ENCODE measurements around the gene SYCP2L. TPM values are rescaled to one million over a fixed set of nuclear protein-coding genes. Genes with fewer than 3 reads are reported as not detected.

SYCP2L gene
- total RNA-seq, 4 donors from 2014 or later = 0.53 to 1.3 TPM; not detected in 2

- Histone ChIP-seq H3K27ac (no peak overlapping the region), H3K4me3 (no peak overlapping the region), H3K4me1 (no peaks in the 10 kb centered on the region), H3K36me3 (no peaks in the 10 kb centered on the region), H3K27me3 (no peaks in the 10 kb centered on the region), H3K9me3 (peaks cover 0 to 15% (median 5%) of the 10 kb centered on the region in 3 donors)
- no peak for DNase-seq
- WGBS, 2 donors = 14 to 15% methylated on average over 1 of the region's 1 CpG
- intact Hi-C loops (cut with DNase I) = no loop called here
- no peak for TF ChIP-seq POLR2A (IDR thresholded peaks at IDR 0.05)
- TF ChIP-seq, protein P1, sequence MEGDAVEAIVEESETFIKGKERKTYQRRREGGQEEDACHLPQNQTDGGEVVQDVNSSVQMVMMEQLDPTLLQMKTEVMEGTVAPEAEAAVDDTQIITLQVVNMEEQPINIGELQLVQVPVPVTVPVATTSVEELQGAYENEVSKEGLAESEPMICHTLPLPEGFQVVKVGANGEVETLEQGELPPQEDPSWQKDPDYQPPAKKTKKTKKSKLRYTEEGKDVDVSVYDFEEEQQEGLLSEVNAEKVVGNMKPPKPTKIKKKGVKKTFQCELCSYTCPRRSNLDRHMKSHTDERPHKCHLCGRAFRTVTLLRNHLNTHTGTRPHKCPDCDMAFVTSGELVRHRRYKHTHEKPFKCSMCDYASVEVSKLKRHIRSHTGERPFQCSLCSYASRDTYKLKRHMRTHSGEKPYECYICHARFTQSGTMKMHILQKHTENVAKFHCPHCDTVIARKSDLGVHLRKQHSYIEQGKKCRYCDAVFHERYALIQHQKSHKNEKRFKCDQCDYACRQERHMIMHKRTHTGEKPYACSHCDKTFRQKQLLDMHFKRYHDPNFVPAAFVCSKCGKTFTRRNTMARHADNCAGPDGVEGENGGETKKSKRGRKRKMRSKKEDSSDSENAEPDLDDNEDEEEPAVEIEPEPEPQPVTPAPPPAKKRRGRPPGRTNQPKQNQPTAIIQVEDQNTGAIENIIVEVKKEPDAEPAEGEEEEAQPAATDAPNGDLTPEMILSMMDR (IDR thresholded peaks at IDR 0.05) = no peak
Measured at GRCh38 chr6:10962673-10963072, 75.8 kb downstream of the SYCP2L start.

DNA sequence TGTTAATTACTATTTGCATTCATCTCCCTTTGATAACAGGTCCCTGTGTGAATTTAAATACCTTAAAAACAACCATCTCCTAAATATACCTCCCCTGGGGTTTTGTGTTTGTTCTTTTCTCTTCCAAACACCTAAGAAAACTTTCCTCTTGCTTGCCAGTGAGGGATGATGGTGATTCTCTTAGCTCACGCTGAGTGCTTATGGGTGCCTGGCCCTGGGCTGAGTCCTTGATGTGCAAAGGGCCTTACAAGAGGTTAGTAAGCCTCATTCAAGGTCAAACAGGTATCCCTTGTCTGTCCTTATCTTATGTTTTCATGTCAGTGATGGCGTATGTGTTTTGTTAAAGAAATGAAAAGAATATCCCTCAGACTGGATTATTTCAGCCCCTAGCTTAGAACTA lies 76.3 kb downstream of the SYCP2L start:
- 73 to 100% methylated on average over 1 to 2 of the region's 2 CpGs for WGBS, 2 donors
- Histone ChIP-seq H3K27ac (no peak overlapping the region), H3K27me3 (no peaks in the 10 kb centered on the region), H3K9me3 (peaks cover 0 to 15% (median 5%) of the 10 kb centered on the region in 3 donors), H3K4me1 (no peaks in the 10 kb centered on the region), H3K36me3 (no peaks in the 10 kb centered on the region), H3K4me3 (no peak overlapping the region)
- intact Hi-C loops (cut with DNase I) = no loop called here
- no peak for DNase-seq
- no peak for TF ChIP-seq POLR2A (IDR thresholded peaks at IDR 0.05)
- TF ChIP-seq, protein P1 (IDR thresholded peaks at IDR 0.05) = no peak

DNA sequence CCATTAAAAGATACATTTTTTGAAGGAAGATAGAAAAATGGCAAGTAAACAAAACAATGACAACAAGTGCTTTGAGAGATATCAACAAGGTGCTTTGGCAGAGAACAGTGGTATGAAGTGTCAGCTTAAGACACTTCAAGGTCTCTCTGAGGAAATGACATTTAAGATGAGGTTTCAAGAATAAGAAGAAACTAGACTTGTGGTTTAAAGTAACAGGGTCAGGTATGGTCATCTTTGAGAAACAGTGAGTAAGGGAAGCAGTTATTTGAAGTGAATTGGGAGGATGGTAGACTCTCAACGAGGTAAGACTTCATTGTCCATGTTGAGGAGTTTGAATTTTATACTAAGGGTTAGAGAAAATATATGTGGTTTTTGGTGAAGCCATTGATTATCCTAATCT lies 77.8 kb downstream of the SYCP2L start:
- intact Hi-C loops (cut with DNase I) = no loop called here
- no peak for DNase-seq
- Histone ChIP-seq H3K9me3 (peaks cover 0 to 15% (median 5%) of the 10 kb centered on the region in 3 donors), H3K27ac (no peak overlapping the region), H3K4me3 (no peak overlapping the region), H3K4me1 (no peaks in the 10 kb centered on the region), H3K36me3 (no peaks in the 10 kb centered on the region), H3K27me3 (no peaks in the 10 kb centered on the region)
- TF ChIP-seq POLR2A (IDR thresholded peaks at IDR 0.05) = no peak
- TF ChIP-seq, protein P1 (IDR thresholded peaks at IDR 0.05) = no peak
- 75 to 89% methylated on average over 1 of the region's 1 CpG for WGBS, 2 donors

GRCh38 chr6:10968776-10969175 lies 81.9 kb downstream of the SYCP2L start:
- no peak for DNase-seq
- Histone ChIP-seq H3K9me3 (peaks cover 0 to 15% (median 5%) of the 10 kb centered on the region in 3 donors), H3K4me3 (no peak overlapping the region), H3K27me3 (no peaks in the 10 kb centered on the region), H3K36me3 (no peaks in the 10 kb centered on the region), H3K4me1 (no peaks in the 10 kb centered on the region), H3K27ac (no peak overlapping the region)
- 47 to 54% methylated on average over 2 of the region's 2 CpGs for WGBS, 2 donors
- intact Hi-C loops (cut with DNase I) = no loop called here
- no peak for TF ChIP-seq POLR2A (IDR thresholded peaks at IDR 0.05)
- TF ChIP-seq, protein P1 (IDR thresholded peaks at IDR 0.05) = no peak

DNA sequence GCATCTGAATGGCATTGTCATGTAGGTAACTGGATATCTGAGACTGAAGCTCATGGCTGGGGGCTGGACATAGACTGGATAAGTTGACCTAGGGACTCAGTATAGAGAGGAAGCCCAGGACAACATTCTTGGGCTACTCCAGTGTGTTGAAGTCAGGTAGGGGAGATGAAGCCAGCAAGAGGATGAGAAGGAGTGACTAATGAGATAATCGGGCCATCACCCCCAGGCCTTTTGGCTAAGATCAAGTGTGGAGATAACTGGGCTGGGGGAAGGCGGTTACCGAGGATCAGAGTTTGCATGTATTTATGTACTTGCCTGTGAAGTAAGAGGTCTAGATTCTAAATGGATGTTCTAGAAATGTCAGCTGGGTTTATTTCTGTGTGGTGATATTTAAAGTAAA lies 83.9 kb downstream of the SYCP2L start:
- WGBS, 2 donors = 41 to 74% methylated on average over 3 of the region's 3 CpGs
- DNase-seq = no peak
- no peaks in the 10 kb centered on the region for H3K27me3 ChIP-seq
- H3K4me1 ChIP-seq = no peaks in the 10 kb centered on the region
- intact Hi-C loops (cut with DNase I) = no loop called here
- TF ChIP-seq POLR2A (IDR thresholded peaks at IDR 0.05) = no peak
- TF ChIP-seq, protein P1 (IDR thresholded peaks at IDR 0.05) = no peak
- H3K36me3 ChIP-seq = no peaks in the 10 kb centered on the region
- H3K27ac ChIP-seq = no peak overlapping the region
- no peak overlapping the region for H3K4me3 ChIP-seq
- H3K9me3 ChIP-seq = peaks cover 0 to 13% (median 5%) of the 10 kb centered on the region in 3 donors

Measured in esophagus squamous epithelium (tissue), 5 donors.